Transverse colon (tissue), 4 donors: ENCODE results near the gene FGF10.

Experiments
- EP300 ChIP-seq: sonication (generic); formaldehyde crosslinking; IDR thresholded peaks from one replicate; pipeline ENCODE4 v1.6.1; 2017; ENCODE audit warnings: antibody characterized with exemption, low read depth
- POLR2AphosphoS5 ChIP-seq, 3 donors: sonication (generic); formaldehyde crosslinking; IDR thresholded peaks; one replicate each; pipeline ENCODE4 v1.6.1; 2016; ENCODE audit warnings: antibody characterized with exemption in 3 of 3
- TF ChIP-seq, protein P1 (sequence below), 5 experiments: fragments of 200-600 bp in 3 of 5; fragments of 450-650 bp in 2 of 5; sonication (generic) in 3 of 5; IDR thresholded peaks; 1 replicate in 2 of 5; 2 replicates in 3 of 5; pipeline ENCODE4 v1.5.1; 2016 to 2017; ENCODE audit warnings: antibody characterized with exemption in 5 of 5, inconsistent platforms in 3 of 5, mild to moderate bottlenecking in 2 of 5, moderate library complexity in 1 of 5

DNA sequence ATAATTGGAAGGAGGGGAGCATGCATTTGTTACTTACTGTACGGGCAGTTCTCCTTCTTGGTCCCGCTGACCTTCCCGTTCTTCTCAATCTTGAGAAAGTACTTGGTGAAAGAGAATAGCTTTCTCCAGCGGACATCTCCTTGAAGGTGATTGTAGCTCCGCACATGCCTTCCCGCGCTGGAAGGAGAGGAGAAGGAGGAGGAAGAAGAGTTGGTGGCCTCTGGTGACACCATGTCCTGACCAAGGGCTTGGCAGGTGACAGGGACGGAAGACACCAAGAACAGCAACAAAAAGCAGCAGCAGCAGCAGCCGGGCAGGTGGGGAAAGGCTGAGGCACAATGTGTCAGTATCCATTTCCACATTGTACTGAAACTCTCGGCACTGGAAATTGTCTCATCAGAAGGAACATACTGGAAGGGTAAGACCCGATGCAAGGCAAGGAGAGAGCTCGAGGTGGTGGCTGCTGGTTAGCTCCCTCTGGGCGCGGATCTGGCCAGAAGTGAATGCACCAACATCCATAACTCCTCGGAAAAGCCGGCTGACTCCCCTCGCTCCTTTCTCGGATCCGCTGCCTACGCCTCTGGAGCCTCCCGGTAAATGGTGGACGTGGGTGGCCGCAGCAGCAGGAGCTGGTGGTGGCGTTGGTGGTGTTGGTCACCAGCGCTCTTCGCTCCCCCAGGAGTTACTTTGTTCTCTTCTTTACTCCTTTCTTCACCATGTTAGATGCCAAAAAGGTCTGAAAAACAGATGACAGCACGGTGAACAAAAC, 715 bp downstream of the FGF10 start:
- TF ChIP-seq, protein P1, sequence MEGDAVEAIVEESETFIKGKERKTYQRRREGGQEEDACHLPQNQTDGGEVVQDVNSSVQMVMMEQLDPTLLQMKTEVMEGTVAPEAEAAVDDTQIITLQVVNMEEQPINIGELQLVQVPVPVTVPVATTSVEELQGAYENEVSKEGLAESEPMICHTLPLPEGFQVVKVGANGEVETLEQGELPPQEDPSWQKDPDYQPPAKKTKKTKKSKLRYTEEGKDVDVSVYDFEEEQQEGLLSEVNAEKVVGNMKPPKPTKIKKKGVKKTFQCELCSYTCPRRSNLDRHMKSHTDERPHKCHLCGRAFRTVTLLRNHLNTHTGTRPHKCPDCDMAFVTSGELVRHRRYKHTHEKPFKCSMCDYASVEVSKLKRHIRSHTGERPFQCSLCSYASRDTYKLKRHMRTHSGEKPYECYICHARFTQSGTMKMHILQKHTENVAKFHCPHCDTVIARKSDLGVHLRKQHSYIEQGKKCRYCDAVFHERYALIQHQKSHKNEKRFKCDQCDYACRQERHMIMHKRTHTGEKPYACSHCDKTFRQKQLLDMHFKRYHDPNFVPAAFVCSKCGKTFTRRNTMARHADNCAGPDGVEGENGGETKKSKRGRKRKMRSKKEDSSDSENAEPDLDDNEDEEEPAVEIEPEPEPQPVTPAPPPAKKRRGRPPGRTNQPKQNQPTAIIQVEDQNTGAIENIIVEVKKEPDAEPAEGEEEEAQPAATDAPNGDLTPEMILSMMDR (IDR thresholded peaks at IDR 0.05), result no peak
- TF ChIP-seq EP300, result no peak
- TF ChIP-seq POLR2AphosphoS5 (IDR thresholded peaks at IDR 0.05), result no peak
